Measurements from ENCODE around the gene XXYLT1. TPM values are rescaled to one million over a fixed set of nuclear protein-coding genes. Genes with fewer than 3 reads are reported as not detected.
A peak's percentile ranks its signal among the peaks of the same experiment; 100 is the strongest.

Gene XXYLT1
- total RNA-seq, 1 donor from 2014 or later = 42.9 TPM

- no peak overlapping the region for H3K27ac Mint-ChIP-seq
- no peak overlapping the region for H3K4me3 Mint-ChIP-seq
Measured at GRCh38 chr3:195134431-195134830, 136.5 kb downstream of the XXYLT1 start.

GRCh38 chr3:195133462-195133861, 137.5 kb downstream of the XXYLT1 start:
- no peaks in the 10 kb centered on the region for H3K36me3 Mint-ChIP-seq
- H3K27me3 Mint-ChIP-seq (ENCODE audit: low read depth) = no peaks in the 10 kb centered on the region
- H3K9me3 Mint-ChIP-seq = peaks cover 3% of the 10 kb centered on the region
- TF ChIP-seq CTCF (IDR thresholded peaks at IDR 0.05; ENCODE audit: unreplicated experiment) = no peak
- H3K4me1 Mint-ChIP-seq = peaks cover 34% of the 10 kb centered on the region
- no peak overlapping the region for H3K4me3 Mint-ChIP-seq
- no peak for DNase-seq (ENCODE audit: low spot score in 2 of 2, unreplicated experiment in 2 of 2)
- H3K27ac Mint-ChIP-seq = no peak overlapping the region

More at GRCh38 chr3:195134431-195134830, 136.5 kb downstream of the XXYLT1 start:
- no peak for DNase-seq (ENCODE audit: low spot score in 2 of 2, unreplicated experiment in 2 of 2)
- H3K4me1 Mint-ChIP-seq = peaks cover 31% of the 10 kb centered on the region
- H3K36me3 Mint-ChIP-seq = no peaks in the 10 kb centered on the region
- peaks cover 2% of the 10 kb centered on the region for H3K9me3 Mint-ChIP-seq
- no peak for TF ChIP-seq CTCF (IDR thresholded peaks at IDR 0.05; ENCODE audit: unreplicated experiment)
- H3K27me3 Mint-ChIP-seq (ENCODE audit: low read depth) = no peaks in the 10 kb centered on the region

GRCh38 chr3:195133013-195133412, 137.9 kb downstream of the XXYLT1 start:
- no peak for DNase-seq (ENCODE audit: low spot score in 2 of 2, unreplicated experiment in 2 of 2)
- H3K4me1 Mint-ChIP-seq = peaks cover 38% of the 10 kb centered on the region
- no peak for TF ChIP-seq CTCF (IDR thresholded peaks at IDR 0.05; ENCODE audit: unreplicated experiment)
- H3K9me3 Mint-ChIP-seq = peaks cover 3% of the 10 kb centered on the region
- no peak overlapping the region for H3K4me3 Mint-ChIP-seq
- H3K27me3 Mint-ChIP-seq (ENCODE audit: low read depth) = no peaks in the 10 kb centered on the region
- H3K36me3 Mint-ChIP-seq = no peaks in the 10 kb centered on the region
- H3K27ac Mint-ChIP-seq = peak overlapping the region; percentile 74

GRCh38 chr3:195131176-195131575, 139.8 kb downstream of the XXYLT1 start:
- no peaks in the 10 kb centered on the region for H3K36me3 Mint-ChIP-seq
- peaks cover 38% of the 10 kb centered on the region for H3K4me1 Mint-ChIP-seq
- peaks cover 3% of the 10 kb centered on the region for H3K9me3 Mint-ChIP-seq
- no peak for DNase-seq (ENCODE audit: low spot score in 2 of 2, unreplicated experiment in 2 of 2)
- peak overlapping the region; percentile 62 for H3K27ac Mint-ChIP-seq
- H3K27me3 Mint-ChIP-seq (ENCODE audit: low read depth) = no peaks in the 10 kb centered on the region
- H3K4me3 Mint-ChIP-seq = no peak overlapping the region
- TF ChIP-seq CTCF (IDR thresholded peaks at IDR 0.05; ENCODE audit: unreplicated experiment) = no peak

GRCh38 chr3:195129644-195130492, 141.1 kb downstream of the XXYLT1 start:
- no peak for DNase-seq (ENCODE audit: low spot score in 2 of 2, unreplicated experiment in 2 of 2)
- no peaks in the 10 kb centered on the region for H3K36me3 Mint-ChIP-seq
- no peak for TF ChIP-seq CTCF (IDR thresholded peaks at IDR 0.05; ENCODE audit: unreplicated experiment)
- no peak overlapping the region for H3K4me3 Mint-ChIP-seq
- H3K27ac Mint-ChIP-seq = peak overlapping the region; percentile 48
- peaks cover 3% of the 10 kb centered on the region for H3K9me3 Mint-ChIP-seq
- no peaks in the 10 kb centered on the region for H3K27me3 Mint-ChIP-seq (ENCODE audit: low read depth)
- peaks cover 38% of the 10 kb centered on the region for H3K4me1 Mint-ChIP-seq
